Astrocyte of the cerebellum (primary cell): ENCODE results near the gene TARM1.

Experiments
- DNase-seq: peaks from one replicate; pipeline ENCODE4 v3.0.0-alpha.2; 2011; ENCODE audit warnings: low read depth
- H3K4me3 ChIP-seq: 2 replicates; pipeline ENCODE4 v1.5.1; 2011; ENCODE audit warnings: mild to moderate bottlenecking, low read depth, low read length, moderate library complexity
- CTCF ChIP-seq: IDR thresholded peaks from 2 replicates; pipeline ENCODE4 v1.5.1; 2012; ENCODE audit warnings: low read length, low read depth, moderate library complexity, mild to moderate bottlenecking; ENCODE audit errors: missing control alignments
- in situ Hi-C: cut with HindIII; loops from 2 replicates; pipeline ENCODE4 v1.10.0; 2017; ENCODE audit warnings: low sequenced_read_pairs

Gene TARM1

GRCh38 chr19:54063350-54064116 lies 17.6 kb downstream of the TARM1 start, which contains the start of gene VSTM1:
VSTM1 (minus strand) TSS chr19:54063897; CDS start chr19:54063777, 120 bp downstream.
- no peak within 1 kb of the TSS for H3K4me3 ChIP-seq
- in situ Hi-C loops, result no loop called here
- no peak for TF ChIP-seq CTCF
- no peak for DNase-seq

GRCh38 chr19:54062643-54063042 lies 18.5 kb downstream of the TARM1 start:
- no peak overlapping the region for H3K4me3 ChIP-seq
- TF ChIP-seq CTCF, result no peak
- in situ Hi-C loops, result no loop called here
- DNase-seq, result no peak

GRCh38 chr19:54047616-54048015 lies 33.5 kb downstream of the TARM1 start:
- H3K4me3 ChIP-seq, result no peak overlapping the region
- DNase-seq, result no peak
- TF ChIP-seq CTCF, result no peak
- in situ Hi-C loops, result loop anchor here (25.0 kb wide), 1 partner anchor 135 kb away; the partner anchor contains the start of gene CACNG7

- DNase-seq, result no peak
Measured at GRCh38 chr19:54045771-54046170, 35.4 kb downstream of the TARM1 start.

GRCh38 chr19:54042989-54043388 lies 38.2 kb downstream of the TARM1 start:
- no peak for TF ChIP-seq CTCF
- no peak overlapping the region for H3K4me3 ChIP-seq
- in situ Hi-C loops, result loop anchor here (25.0 kb wide), 1 partner anchor 131 kb away; the partner anchor contains the start of gene CACNG7
- no peak for DNase-seq

More at GRCh38 chr19:54045771-54046170, 35.4 kb downstream of the TARM1 start:
- in situ Hi-C loops, result loop anchor here (25.0 kb wide), 1 partner anchor 133 kb away; the partner anchor contains the start of gene CACNG7
- no peak for TF ChIP-seq CTCF
- no peak overlapping the region for H3K4me3 ChIP-seq

- no peak for DNase-seq
- in situ Hi-C loops, result loop anchor here (25.0 kb wide), 1 partner anchor 130 kb away; the partner anchor contains the start of gene CACNG7
- TF ChIP-seq CTCF, result no peak
- H3K4me3 ChIP-seq, result no peak overlapping the region
Measured at GRCh38 chr19:54041969-54042606, 39.1 kb downstream of the TARM1 start.
